ENCODE measurements around the gene DCLRE1C. TPM values are rescaled to one million over a fixed set of nuclear protein-coding genes. Genes with fewer than 3 reads are reported as not detected.
A peak's percentile ranks its signal among the peaks of the same experiment; 100 is the strongest.

DCLRE1C gene
- total and polyA plus RNA-seq, 9 of the 15 experiments (the other 6 are each of a cell fraction or from before 2014, with no cell fraction given), result 8.8 to 22.2 (median 13.9) TPM

DNA sequence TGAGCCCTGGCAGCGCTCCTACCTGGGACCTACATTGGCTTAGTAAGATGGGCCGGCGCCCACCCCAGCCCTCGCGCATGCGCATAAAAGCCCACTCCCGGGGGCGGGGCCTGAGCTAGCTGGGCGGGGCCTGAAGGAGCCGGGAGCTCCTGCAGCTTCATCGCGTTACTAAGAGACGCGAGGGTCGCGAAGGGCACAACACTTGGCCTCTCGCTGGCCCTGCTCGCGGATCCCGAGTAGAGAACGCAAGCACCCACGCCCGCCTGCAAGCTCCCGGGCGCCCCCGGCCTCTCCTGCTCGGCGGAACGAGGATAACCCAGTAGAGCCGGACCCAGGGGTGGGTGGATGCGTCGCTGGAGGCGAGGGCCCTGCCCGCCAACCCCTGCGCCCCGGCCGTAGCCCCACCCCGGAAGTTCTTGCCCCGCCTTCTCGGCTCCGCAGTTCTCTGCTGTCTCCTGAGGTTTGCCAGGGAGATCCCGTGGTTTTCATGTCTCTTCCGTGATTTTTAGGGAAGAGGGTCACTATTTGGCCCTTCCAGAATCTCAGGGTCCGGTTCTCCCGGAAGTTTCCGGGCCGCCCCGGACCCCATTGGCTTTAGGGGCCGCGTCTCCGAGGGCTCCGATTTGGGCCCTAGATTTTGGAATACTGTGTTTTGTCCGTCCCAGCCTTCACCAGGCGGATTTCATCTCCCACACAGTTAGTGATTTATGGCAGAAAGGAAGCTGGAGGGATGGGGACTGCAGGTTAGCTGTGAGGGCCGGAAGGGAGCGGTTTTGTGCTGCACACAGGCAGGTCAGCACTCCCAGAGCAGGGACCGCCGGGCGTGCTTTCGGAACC is 5.5 kb upstream of the DCLRE1C start, which contains the start of gene MEIG1 (continued):
- TF ChIP-seq NFYB (IDR thresholded peaks at IDR 0.05; ENCODE audit: extremely low read depth, insufficient read length), result no peak
- no peak for TF ChIP-seq RUNX1 (IDR thresholded peaks at IDR 0.05; ENCODE audit: low read depth)
- TF ChIP-seq KHSRP (IDR thresholded peaks at IDR 0.05), result no peak
- TF ChIP-seq, protein P1, sequence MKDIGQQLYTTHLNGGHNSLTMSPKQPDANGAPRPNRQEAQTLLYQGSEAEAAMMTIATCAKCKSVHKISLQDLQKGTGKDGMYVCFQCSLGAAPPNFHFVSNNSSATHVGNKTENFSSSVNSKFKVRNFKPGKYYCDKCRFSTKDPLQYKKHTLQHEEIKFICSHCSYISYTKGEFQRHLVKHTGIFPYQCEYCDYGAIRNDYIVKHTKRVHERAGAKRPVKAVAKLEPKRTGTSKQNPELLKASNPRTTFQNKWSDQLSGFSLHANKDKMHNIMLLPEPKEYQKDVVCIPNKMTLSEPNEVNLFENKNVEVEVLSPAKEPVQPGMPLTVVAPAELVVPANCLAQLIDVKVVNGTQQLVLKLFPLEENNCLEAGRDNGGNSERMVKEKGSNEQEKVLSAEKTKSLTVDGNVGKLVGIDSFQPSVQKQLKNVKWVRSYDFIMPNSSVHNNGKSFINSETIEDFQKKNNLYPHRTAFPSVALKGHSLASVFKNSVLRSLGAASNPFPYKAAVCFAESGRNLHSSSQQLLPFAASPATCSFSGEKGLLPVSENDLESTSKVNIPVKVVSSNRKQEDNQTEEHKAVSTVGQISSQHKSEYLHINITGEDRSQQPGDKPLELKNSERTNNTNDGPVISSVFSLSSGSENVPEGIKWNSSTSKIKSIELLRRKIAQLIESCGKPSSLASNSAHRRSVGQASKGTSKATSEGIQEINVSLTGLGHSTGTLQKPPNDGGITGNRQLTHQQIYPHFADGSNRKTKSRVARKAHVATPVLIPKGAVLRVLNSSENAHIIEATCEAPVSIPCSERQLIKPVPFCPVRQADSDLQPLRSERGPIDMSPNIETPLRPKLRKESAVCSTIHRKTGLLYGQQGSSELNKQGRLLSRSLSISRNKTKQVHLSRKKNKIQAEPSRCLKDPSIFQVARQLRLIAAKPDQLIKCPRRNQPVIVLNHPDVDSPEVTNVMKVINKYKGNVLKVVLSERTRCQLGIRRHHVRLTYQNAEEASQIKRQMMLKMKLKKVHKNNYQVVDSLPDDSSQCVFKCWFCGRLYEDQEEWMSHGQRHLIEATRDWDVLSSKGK (CRISPR knock-in tag; IDR thresholded peaks at IDR 0.05), result no peak
- TF ChIP-seq ILK (tag; IDR thresholded peaks at IDR 0.05; ENCODE audit: borderline replicate concordance, low read depth), result no peak
- peak; percentile 83 for TF ChIP-seq EP400 (IDR thresholded peaks at IDR 0.05)
- TF ChIP-seq, protein P2, sequence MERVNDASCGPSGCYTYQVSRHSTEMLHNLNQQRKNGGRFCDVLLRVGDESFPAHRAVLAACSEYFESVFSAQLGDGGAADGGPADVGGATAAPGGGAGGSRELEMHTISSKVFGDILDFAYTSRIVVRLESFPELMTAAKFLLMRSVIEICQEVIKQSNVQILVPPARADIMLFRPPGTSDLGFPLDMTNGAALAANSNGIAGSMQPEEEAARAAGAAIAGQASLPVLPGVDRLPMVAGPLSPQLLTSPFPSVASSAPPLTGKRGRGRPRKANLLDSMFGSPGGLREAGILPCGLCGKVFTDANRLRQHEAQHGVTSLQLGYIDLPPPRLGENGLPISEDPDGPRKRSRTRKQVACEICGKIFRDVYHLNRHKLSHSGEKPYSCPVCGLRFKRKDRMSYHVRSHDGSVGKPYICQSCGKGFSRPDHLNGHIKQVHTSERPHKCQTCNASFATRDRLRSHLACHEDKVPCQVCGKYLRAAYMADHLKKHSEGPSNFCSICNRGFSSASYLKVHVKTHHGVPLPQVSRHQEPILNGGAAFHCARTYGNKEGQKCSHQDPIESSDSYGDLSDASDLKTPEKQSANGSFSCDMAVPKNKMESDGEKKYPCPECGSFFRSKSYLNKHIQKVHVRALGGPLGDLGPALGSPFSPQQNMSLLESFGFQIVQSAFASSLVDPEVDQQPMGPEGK (CRISPR knock-in tag; IDR thresholded peaks at IDR 0.05; ENCODE audit: borderline replicate concordance), result no peak
- no peak for TF ChIP-seq TCF3 (CRISPR knock-in tag; IDR thresholded peaks at IDR 0.05)
- TF ChIP-seq ZNF133 (CRISPR knock-in tag; IDR thresholded peaks at IDR 0.05), result no peak
- TF ChIP-seq NFE2 (IDR thresholded peaks at IDR 0.05; ENCODE audit: low read depth), result no peak
- peak; percentile 75 for TF ChIP-seq FOXJ2 (tag; IDR thresholded peaks at IDR 0.05)
- no peak for TF ChIP-seq NR1H2 (CRISPR knock-in tag; IDR thresholded peaks at IDR 0.05)
- TF ChIP-seq ZNF644 (tag; IDR thresholded peaks at IDR 0.05; ENCODE audit: low read depth), result no peak
- TF ChIP-seq, protein P3, sequence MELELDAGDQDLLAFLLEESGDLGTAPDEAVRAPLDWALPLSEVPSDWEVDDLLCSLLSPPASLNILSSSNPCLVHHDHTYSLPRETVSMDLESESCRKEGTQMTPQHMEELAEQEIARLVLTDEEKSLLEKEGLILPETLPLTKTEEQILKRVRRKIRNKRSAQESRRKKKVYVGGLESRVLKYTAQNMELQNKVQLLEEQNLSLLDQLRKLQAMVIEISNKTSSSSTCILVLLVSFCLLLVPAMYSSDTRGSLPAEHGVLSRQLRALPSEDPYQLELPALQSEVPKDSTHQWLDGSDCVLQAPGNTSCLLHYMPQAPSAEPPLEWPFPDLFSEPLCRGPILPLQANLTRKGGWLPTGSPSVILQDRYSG (tag; conservative IDR thresholded peaks at IDR 0.05; ENCODE audit: low read depth), result no peak
- no peak for TF ChIP-seq DNMT1 (IDR thresholded peaks at IDR 0.05)
- TF ChIP-seq ZFPM2 (CRISPR knock-in tag; IDR thresholded peaks at IDR 0.05), result no peak
- TF ChIP-seq, protein P4, sequence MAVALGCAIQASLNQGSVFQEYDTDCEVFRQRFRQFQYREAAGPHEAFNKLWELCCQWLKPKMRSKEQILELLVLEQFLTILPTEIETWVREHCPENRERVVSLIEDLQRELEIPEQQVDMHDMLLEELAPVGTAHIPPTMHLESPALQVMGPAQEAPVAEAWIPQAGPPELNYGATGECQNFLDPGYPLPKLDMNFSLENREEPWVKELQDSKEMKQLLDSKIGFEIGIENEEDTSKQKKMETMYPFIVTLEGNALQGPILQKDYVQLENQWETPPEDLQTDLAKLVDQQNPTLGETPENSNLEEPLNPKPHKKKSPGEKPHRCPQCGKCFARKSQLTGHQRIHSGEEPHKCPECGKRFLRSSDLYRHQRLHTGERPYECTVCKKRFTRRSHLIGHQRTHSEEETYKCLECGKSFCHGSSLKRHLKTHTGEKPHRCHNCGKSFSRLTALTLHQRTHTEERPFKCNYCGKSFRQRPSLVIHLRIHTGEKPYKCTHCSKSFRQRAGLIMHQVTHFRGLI (CRISPR knock-in tag; IDR thresholded peaks at IDR 0.05), result no peak
- TF ChIP-seq, protein P5, sequence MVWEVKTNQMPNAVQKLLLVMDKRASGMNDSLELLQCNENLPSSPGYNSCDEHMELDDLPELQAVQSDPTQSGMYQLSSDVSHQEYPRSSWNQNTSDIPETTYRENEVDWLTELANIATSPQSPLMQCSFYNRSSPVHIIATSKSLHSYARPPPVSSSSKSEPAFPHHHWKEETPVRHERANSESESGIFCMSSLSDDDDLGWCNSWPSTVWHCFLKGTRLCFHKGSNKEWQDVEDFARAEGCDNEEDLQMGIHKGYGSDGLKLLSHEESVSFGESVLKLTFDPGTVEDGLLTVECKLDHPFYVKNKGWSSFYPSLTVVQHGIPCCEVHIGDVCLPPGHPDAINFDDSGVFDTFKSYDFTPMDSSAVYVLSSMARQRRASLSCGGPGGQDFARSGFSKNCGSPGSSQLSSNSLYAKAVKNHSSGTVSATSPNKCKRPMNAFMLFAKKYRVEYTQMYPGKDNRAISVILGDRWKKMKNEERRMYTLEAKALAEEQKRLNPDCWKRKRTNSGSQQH (CRISPR knock-in tag; IDR thresholded peaks at IDR 0.05), result no peak
